Memory B cell (primary cell): ENCODE measurements around the gene HOXA4.

Experiments used
- ATAC-seq: fragments of 150-1000 bp; cut with Tn5 transposase; 2 replicates; pipeline ENCODE4 v1.10.0; 2021; ENCODE audit warnings: low read depth, mild to moderate bottlenecking, moderate library complexity
- DNase-seq, 2 donors: peaks; one replicate each; pipeline ENCODE4 v3.0.0; 2022; ENCODE audit warnings: low spot score in 2 of 2
- H3K27ac Mint-ChIP-seq: one replicate; pipeline ENCODE4 v1.8.0; 2022; ENCODE audit warnings: mild to moderate bottlenecking, moderate library complexity, mixed read lengths
- H3K27me3 Mint-ChIP-seq: one replicate; pipeline ENCODE4 v1.8.0; 2022; ENCODE audit warnings: mixed read lengths
- H3K36me3 Mint-ChIP-seq: one replicate; pipeline ENCODE4 v1.8.0; 2022; ENCODE audit warnings: mild to moderate bottlenecking, mixed read lengths
- H3K4me1 Mint-ChIP-seq: one replicate; pipeline ENCODE4 v1.8.0; 2022; ENCODE audit warnings: mixed read lengths
- H3K4me3 Mint-ChIP-seq: one replicate; pipeline ENCODE4 v1.8.0; 2022; ENCODE audit warnings: mild to moderate bottlenecking, moderate library complexity, mixed read lengths
- H3K9me3 Mint-ChIP-seq: one replicate; pipeline ENCODE4 v1.8.0; 2022; ENCODE audit warnings: mixed read lengths

HOXA4 gene

DNA sequence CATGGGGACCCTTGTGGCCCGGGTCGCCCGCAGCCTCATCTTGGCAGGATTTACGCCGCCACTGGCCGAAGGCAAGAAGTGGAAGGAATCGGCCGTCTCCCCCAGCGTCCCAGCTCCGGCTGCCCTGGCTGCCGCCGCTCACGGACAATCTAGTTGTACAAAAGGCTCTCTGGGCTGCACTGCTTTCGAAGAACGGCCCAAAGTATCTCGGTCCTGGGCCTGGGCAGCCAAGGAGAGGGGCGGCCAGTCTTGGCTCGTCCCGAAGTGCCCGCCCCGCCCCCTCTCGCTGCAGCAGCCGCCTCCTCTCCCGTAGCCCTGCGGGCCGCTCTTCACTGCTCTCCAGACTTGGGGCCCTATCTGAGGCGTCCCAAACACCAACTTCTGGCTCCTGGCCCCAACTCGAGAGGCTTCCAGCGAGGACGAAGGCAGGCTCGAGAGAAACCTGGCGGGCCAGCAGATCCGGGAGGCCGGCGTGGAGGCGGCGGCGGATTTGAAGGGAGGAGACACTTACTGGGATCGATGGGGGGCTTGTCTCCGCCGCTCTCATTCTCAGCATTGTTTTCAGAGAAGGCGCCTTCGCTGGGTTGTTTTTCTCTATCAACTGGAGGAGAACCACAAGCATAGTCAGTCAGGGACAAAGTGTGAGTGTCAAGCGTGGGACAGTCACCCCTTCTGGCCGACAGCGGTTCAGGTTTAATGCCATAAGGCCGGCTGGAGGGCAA, 34.0 kb upstream of the HOXA4 start:
- DNase-seq = peak in 1 of 2 donors; percentile 20
- ATAC-seq = no peak
- Mint-ChIP-seq H3K27ac (peak overlapping the region; percentile 4), H3K9me3 (peaks cover 2% of the 10 kb centered on the region), H3K36me3 (no peaks in the 10 kb centered on the region), H3K4me3 (no peak overlapping the region), H3K27me3 (peaks cover 21% of the 10 kb centered on the region), H3K4me1 (peaks cover 14% of the 10 kb centered on the region)

DNA sequence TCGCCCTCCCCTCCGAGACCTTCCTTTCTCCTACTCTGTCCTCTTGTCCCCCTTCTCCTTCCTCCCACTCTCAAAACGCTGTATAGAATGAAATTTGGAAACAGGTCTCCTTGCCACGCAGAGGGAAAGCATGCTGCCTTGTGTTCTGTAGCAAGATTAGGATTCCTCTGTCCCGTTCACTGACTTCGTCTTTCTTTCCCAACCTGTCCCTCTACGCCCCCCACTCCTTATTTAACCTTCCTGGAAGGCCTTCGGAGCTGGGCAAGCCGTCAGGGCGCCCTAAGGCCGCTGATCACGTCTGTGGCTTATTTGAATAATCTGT, 33.4 kb upstream of the HOXA4 start:
- Mint-ChIP-seq H3K27me3 (peaks cover 24% of the 10 kb centered on the region), H3K27ac (peak overlapping the region; percentile 4), H3K36me3 (no peaks in the 10 kb centered on the region), H3K9me3 (peaks cover 2% of the 10 kb centered on the region), H3K4me3 (no peak overlapping the region), H3K4me1 (peaks cover 15% of the 10 kb centered on the region)
- DNase-seq (peak in 1 of 2 donors; percentile 32), ATAC-seq (no peak)

DNA sequence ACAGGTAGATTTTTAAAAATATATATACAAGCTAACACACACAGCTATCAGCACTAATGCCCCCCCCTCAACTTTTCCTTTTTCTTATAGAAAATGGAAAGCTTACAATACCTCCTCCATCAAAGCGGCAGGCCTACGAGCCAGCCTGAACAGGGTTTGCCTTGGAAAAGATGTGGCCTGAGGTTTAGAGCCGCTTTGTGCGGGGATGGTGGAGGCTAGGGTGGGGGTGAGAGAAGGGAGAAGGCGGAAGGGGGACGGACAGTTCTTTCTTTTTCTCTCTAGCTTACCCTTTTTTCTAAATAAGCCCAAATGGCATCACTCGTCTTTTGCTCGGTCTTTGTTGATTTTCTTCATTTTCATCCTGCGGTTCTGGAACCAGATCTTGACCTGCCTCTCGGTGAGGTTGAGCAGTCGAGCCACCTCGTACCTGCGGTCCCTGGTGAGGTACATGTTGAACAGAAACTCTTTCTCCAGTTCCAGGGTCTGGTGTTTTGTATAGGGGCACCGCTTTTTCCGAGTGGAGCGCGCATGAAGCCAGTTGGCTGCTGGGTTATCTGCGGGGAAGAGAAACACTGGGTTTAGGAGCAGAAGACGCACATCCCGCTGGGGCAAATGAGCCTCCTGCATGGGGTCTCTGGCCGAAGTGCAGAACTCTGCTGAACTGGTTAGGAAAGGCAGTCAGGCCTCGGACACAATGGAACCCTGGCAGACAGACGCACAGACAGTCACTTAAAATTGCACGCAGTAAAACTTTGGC, 32.9 kb upstream of the HOXA4 start:
- DNase-seq = peak in 1 of 2 donors; percentile 26
- H3K27me3 Mint-ChIP-seq = peaks cover 24% of the 10 kb centered on the region
- H3K4me1 Mint-ChIP-seq = peaks cover 11% of the 10 kb centered on the region
- no peak overlapping the region for H3K4me3 Mint-ChIP-seq
- ATAC-seq = no peak
- H3K27ac Mint-ChIP-seq = peak overlapping the region; percentile 4
- H3K9me3 Mint-ChIP-seq = peaks cover 2% of the 10 kb centered on the region
- no peaks in the 10 kb centered on the region for H3K36me3 Mint-ChIP-seq

DNA sequence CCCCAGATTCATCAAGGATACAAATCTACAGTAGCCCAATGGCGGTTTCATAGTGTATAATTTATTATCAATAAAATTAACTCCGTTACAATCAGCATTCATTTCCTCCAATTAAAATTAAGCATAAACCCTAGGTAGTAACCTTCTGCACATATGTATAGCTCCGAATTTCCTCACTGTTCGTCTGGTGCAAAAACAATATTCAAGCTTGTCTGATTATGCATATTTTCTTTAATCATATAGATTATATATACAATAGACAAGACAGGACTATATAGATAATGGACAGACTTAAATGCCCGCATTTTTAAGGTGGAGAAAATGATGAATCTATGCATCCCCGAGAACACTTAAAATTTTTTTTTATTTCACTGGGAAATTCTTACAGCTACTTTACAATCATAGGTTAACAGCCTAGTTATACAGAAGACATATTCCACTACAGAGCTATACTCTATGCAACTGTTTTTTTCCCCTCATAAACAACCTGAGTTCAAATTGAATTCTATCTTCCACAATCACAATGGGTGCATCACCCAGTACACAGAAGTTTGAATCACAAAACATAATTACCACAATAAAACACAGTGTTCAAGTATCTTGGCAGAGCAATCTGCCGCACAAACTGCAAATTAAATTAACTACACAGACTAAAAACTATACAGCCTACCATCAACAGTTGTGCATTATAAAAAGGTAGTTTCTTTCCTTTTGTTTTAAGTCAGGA, 32.2 kb upstream of the HOXA4 start:
- ATAC-seq (no peak), DNase-seq (no peak)
- Mint-ChIP-seq H3K4me1 (peaks cover 16% of the 10 kb centered on the region), H3K27ac (no peak overlapping the region), H3K4me3 (no peak overlapping the region), H3K9me3 (peaks cover 2% of the 10 kb centered on the region), H3K27me3 (peaks cover 28% of the 10 kb centered on the region), H3K36me3 (peaks cover 2% of the 10 kb centered on the region)

DNA sequence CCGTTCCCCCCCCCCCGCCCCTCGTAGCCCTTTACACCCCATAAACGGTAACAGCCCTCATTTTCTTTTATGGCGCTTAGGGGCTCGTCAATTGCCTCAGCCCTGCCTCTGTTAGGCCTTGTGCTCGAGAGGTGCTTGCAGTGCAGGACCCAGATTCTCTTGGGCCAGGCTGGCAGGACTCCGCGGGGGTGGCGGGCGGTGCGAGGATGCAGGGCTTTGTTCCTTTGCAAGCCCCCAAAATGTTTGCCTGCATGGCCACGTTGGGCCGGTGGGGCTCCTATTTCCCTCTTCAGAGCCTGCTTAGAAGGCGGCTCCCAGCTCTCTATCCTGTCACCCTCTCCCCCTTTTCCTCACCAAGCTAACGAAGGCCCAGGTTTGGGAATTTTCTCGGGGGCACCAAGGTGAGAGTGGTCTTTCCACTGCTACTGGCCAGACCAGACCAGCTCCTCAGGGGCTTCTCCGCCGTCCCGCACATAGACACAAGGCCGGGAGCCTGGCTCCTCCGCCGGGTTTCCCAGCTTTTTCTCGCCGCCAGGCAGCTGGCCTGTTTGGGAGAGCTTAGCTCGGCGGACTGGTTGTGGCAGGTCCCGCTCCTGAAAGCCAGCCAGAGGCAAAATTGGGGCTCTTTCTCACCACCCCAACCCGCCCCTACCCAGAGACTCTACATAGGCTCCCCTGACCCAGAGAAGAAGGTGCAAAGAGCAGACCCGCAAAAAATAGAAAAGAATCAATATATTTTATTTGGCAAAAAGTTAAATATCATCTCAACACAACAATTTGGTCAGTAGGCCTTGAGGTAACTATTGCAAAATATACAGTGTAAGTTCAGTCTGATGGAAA, 31.4 kb upstream of the HOXA4 start:
- DNase-seq = peak in 1 of 2 donors; percentile 12
- Mint-ChIP-seq H3K4me3 (no peak overlapping the region), H3K27ac (no peak overlapping the region), H3K36me3 (peaks cover 2% of the 10 kb centered on the region), H3K27me3 (peaks cover 28% of the 10 kb centered on the region), H3K9me3 (peaks cover under 1% of the 10 kb centered on the region), H3K4me1 (peaks cover 17% of the 10 kb centered on the region)
- ATAC-seq = no peak

DNA sequence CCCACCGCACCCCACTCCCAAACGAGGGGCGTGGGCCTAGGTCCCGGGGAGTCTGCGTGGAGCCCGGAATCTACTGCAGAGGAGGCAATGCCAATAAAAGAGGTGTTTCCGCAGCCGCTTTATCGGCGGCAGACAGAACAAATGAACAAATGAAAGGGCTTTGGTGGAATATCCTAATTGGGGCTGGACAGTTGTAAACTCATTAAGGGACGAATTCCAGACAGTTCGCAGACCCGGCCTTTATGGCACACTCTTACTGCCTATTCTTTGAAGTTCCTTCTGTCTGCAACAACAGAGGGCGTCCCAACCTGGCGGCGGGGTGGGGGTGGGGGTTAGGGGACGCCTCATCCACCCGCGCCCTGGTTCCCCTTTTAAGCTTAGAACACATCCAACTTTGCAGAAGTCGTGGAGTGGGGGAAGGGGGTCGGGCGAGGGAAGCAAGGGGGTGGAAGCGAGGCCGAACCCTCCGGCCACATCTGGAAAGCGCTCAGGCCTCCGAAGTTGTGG, 30.7 kb upstream of the HOXA4 start:
- Mint-ChIP-seq H3K4me1 (peaks cover 17% of the 10 kb centered on the region), H3K36me3 (peaks cover 2% of the 10 kb centered on the region), H3K27me3 (peaks cover 29% of the 10 kb centered on the region), H3K27ac (no peak overlapping the region), H3K9me3 (no peaks in the 10 kb centered on the region), H3K4me3 (peak overlapping the region; percentile 78)
- DNase-seq = no peak
- peak; percentile 41 for ATAC-seq

DNA sequence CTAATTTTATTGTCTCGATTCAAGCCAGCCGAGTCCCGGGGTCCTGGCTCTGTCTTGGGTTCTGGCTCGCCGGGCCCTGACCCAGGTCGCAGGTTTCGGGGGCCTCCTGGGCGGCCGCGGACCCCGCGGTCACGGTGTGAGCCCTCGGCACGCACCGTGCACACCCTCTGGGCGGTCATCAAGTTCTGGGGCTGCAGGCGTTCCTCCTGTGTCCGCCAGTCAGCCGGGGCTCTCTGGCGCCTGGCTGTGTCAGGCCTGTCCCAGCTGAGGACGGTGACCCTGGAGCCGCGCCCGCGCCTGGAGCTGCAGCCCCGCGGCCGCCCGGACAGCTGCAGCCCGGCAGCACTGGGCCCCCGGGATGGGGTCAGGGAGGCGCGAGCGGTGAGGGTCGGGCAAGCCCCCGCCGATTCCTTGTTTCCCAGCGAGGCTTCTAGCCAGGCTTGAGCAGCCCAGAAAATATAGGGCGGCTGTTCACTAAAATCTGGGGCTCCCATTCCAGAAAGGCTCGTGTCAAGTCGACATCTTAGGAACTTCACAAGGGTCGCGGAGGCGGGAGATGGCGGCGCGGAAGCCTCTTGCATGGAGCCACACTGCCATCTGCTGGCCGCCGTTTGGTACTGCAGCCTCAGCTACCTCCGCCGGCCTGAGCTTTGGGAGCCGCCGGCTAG, 30.1 kb upstream of the HOXA4 start:
- DNase-seq = peak; percentile 87 to 92
- peaks cover 2% of the 10 kb centered on the region for H3K36me3 Mint-ChIP-seq
- H3K9me3 Mint-ChIP-seq = no peaks in the 10 kb centered on the region
- H3K4me1 Mint-ChIP-seq = peaks cover 17% of the 10 kb centered on the region
- peaks cover 29% of the 10 kb centered on the region for H3K27me3 Mint-ChIP-seq
- peak overlapping the region; percentile 33 for H3K27ac Mint-ChIP-seq
- ATAC-seq = peak; percentile 77
- peak overlapping the region; percentile 78 for H3K4me3 Mint-ChIP-seq

DNA sequence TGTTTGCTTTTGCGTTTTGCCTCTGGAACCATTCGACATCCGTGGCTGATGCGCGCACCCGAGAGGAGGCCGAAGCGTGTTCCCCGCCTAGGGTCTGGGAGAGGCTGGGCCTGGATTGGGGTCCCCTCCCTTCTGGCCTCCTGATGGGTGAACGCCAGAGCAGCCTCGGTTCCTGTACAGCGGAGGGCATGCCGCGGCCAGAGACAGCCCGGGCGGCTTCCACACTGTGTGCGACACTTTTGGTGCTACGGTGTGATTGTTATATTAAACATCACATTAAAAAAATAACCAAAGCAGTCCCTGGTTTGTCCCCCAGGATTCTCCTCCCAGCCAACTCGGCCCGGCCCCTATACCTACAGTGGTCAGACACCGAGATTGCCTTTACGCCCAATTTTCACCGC, 29.6 kb upstream of the HOXA4 start:
- H3K36me3 Mint-ChIP-seq = peaks cover 2% of the 10 kb centered on the region
- ATAC-seq (peak; percentile 23), DNase-seq (peak in 1 of 2 donors; percentile 51)
- peak overlapping the region; percentile 59 for H3K4me3 Mint-ChIP-seq
- H3K9me3 Mint-ChIP-seq = peaks cover 1% of the 10 kb centered on the region
- peaks cover 20% of the 10 kb centered on the region for H3K4me1 Mint-ChIP-seq
- H3K27me3 Mint-ChIP-seq = peaks cover 31% of the 10 kb centered on the region
- H3K27ac Mint-ChIP-seq = peak overlapping the region; percentile 33

DNA sequence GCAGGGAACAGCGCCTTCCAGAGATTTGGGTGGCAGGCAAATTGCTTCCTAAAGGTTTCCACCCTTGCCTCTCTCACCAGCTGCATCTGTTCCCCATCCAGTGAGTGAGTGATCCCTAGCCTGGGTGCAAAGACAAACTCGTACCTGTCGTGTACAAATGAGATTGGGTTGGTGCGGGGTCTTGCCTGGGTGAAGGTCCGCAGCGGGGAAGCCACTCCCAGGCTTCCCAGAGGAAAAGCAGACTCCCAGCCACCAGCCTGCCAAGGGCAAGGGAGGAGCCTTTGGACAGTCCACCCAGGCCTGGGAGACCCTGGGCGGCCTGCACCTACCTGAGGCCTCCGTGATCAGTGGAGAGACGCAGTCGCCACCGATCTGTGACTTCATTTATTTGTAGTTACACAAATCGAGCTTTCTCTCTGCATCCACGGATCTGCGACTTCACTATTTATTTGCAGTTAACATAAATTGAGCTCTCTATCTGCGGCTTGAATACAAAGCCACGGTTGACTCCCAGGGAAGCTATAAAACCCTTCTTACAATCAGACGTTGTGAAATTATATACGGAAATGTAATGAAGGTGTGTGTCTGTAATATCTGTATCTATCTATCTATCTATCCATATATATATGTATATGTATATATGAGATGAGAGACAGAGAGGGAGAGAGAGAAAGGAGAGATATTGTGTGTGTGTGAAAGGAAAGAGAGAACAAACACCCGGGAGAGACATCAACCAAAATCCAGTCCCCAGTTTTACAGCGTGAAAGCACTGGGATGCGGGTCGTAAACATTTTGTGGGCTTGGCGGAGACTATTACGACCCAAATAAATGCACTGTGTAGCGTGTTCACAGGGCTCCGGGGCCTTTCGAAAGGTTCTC, 28.9 kb upstream of the HOXA4 start:
- Mint-ChIP-seq H3K9me3 (peaks cover 1% of the 10 kb centered on the region), H3K4me3 (peak overlapping the region; percentile 61), H3K27me3 (peaks cover 35% of the 10 kb centered on the region), H3K27ac (peak overlapping the region; percentile 33), H3K36me3 (peaks cover 2% of the 10 kb centered on the region), H3K4me1 (peaks cover 22% of the 10 kb centered on the region)
- ATAC-seq (no peak), DNase-seq (no peak)

DNA sequence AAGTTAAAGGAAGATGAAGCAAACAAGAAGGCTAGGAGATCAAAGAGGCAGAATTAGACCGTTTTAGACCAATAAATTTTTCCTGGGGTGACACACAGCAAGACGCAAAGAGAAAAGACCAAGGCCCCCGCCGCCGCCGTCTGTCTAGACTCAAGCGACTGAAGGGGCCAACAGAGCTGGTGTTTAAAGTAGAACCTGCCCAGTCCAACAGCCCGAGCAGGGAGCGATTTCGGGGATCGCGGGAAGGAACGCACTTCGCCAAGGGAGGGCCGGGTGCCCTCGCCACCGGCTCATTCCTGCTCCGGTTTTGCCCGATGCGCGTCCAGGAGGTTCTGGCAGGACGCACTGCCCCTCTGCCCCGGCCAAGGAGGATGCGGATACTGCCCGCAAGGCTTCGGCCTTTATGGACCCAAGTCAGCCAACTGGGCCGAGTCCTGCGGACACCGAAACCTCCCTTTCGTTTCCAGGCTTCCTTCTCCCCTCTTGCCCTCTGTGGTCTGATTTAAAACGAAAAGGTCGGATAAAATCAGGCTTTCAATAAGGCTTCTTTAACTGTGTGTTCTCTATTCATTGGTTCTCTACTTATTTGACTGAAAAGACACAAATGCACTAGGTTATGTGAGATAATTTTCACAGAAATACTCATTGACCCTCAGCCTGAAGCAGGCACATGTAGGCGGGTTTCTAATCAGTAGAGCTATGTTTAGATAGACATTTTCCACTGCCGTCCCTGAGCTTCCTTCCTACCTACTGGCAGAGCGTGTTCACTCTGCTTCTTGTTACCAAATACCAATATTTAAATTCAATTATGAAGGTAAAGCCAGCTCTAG, 28.1 kb upstream of the HOXA4 start:
- Mint-ChIP-seq H3K27me3 (peaks cover 38% of the 10 kb centered on the region), H3K4me1 (peaks cover 20% of the 10 kb centered on the region), H3K27ac (peak overlapping the region; percentile 78), H3K36me3 (peaks cover 2% of the 10 kb centered on the region), H3K9me3 (peaks cover 1% of the 10 kb centered on the region), H3K4me3 (no peak overlapping the region)
- no peak for DNase-seq
- ATAC-seq = no peak

DNA sequence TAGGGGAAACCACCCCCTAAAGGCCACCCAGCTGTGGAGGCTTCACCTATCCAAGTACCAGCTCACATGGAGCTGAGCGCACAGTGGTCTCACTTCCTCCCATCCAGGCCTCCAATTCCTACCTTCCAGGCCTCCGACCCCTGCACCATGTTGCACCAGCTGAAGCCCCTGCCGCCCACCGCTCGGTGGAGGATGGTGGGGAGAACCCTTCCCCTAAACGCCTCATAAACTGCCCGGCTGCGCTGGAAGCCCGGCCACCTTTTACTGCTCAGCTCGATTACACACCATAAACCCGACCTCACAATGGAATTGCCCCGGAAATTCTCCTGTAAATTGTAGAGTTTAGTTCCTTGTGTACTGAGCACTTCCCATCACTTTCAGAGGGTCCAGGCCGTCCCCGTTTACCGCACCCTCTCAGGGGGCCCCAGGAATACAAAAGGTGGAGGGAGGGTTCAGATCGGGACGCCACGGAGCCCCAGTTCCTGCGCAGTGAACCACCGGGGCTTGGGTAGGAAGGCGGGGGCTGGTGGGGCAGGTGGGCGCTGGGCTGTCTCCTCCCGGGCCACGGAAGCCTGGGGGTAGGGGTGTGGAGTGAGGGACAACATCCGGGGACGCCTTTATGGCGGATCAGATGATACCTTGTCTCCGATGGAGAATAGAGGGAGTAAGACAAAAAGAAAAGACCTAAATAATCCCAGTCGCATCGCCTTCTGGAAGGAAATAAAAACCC, 27.3 kb upstream of the HOXA4 start:
- Mint-ChIP-seq H3K4me1 (peaks cover 20% of the 10 kb centered on the region), H3K4me3 (no peak overlapping the region), H3K27ac (peak overlapping the region; percentile 78), H3K36me3 (peaks cover 2% of the 10 kb centered on the region), H3K9me3 (peaks cover 1% of the 10 kb centered on the region), H3K27me3 (peaks cover 40% of the 10 kb centered on the region)
- DNase-seq (no peak), ATAC-seq (no peak)
